T-helper 1 cell treated with Interleukin-12 subunit alpha and Interleukin-12 subunit beta and Interleukin-4 antibody, amounts not matched to agents 30 ng/mL and 1 ng/mL, for 36 hours (primary cell): Measurements from ENCODE around the gene SYT17. TPM values are rescaled to one million over a fixed set of nuclear protein-coding genes. Genes with fewer than 3 reads are reported as not detected.

ENCODE experiments used
- intact Hi-C: fragments of 100-400 bp; cut with micrococcal nuclease; formaldehyde crosslinking; loops from one replicate; pipeline ENCODE4 v1.15.1; 2024
- total RNA-seq: library from RNA; stranded (reverse); gene quantifications from 2 replicates; pipeline ENCODE4 v1.2.3, GENCODE V29; 2022

The SYT17 gene, protein sequence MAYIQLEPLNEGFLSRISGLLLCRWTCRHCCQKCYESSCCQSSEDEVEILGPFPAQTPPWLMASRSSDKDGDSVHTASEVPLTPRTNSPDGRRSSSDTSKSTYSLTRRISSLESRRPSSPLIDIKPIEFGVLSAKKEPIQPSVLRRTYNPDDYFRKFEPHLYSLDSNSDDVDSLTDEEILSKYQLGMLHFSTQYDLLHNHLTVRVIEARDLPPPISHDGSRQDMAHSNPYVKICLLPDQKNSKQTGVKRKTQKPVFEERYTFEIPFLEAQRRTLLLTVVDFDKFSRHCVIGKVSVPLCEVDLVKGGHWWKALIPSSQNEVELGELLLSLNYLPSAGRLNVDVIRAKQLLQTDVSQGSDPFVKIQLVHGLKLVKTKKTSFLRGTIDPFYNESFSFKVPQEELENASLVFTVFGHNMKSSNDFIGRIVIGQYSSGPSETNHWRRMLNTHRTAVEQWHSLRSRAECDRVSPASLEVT
- total RNA-seq: not detected in 2 replicates

DNA sequence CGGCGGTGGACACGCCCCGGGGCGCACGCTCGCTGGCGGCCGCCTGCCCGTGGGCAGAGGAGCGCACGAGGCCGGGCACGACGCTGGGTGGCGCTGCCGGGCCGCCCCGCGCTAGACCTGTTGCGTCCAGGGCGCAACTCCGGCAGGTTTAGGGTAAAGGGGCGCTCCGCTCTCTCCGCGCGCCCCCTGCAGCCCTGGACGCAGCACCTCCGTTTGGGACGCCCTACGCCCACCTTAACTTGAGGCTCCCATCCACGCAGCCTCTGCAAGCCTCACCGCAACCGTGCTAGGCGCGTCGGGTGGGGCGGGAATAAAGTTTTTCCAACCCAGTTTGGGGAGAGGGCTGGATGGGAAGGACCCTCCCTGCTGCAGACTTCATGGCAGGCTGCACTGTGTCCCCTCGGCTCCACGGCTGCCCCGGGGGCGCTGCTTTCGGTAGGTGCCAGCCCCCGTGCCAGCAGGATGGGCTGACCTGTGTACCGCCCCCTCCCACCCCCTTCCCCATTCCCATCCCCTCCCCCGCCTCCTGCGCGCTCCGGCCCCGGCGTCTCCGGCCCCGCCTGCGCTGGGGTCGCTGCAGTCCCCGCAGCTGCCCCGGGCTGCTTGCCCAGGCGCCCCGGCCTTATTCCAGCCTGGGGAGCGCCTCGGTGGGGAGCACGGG lies at the start of gene SYT17:
TSS of gene SYT17 (plus strand) at position 531 of the 661 bp plus-strand sequence. CDS start 407 bp downstream, outside the sequence.
- intact Hi-C loops: loop anchor here (1.0 to 5.0 kb wide), 3 partner anchors 82 to 334 kb away; no protein-coding TSS in a partner anchor

DNA sequence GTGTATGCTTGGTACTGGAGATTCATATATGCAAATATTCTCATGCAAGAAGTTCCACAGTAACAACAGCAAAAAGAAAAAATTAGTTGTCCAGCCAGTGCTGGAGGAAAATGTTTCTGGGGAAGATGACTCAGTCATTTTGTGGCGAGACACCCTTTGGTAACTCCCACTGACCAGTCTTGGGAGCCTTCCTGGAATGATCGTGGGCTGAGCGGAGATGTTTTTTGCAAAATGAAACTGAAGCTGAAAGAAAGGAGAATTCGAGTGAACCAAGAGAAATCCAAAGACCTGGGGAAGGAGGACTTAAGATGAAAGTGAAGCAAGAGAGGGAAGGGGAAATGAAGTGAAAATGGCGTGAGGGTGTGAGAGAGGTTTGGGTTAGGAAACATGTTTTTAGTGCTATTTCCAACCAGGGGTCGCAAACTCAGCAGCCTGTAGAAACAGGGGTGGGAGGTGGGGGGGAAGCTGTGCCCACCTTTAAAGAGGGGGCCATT lies 49.1 kb upstream of the SYT17 start:
- intact Hi-C loops: loop anchor here (1.0 to 5.0 kb wide), 2 partner anchors 11 to 403 kb away; partner anchors contain the start of genes CCP110 and GDE1

DNA sequence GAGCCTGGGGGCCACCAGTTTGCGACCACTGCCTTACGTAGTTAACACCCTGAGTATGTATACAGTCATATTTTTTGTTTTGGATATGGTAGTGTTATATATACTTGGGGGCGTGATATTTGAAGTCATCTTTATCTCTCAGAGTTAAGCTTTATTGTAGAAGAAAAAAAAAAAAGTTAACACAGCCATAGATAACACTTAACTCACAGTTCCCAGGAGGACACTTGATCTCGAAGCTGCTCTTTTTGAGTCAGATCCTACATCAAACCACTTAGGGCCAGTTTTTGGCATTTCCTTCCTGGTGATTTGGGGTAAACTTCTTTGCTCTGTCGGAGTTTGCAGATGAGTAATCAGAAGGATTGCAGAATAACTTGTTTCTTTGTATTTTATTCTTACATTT lies 48.5 kb upstream of the SYT17 start:
- intact Hi-C loops: loop anchor here (1.0 to 5.0 kb wide), 2 partner anchors 11 to 403 kb away; partner anchors contain the start of genes CCP110 and GDE1

DNA sequence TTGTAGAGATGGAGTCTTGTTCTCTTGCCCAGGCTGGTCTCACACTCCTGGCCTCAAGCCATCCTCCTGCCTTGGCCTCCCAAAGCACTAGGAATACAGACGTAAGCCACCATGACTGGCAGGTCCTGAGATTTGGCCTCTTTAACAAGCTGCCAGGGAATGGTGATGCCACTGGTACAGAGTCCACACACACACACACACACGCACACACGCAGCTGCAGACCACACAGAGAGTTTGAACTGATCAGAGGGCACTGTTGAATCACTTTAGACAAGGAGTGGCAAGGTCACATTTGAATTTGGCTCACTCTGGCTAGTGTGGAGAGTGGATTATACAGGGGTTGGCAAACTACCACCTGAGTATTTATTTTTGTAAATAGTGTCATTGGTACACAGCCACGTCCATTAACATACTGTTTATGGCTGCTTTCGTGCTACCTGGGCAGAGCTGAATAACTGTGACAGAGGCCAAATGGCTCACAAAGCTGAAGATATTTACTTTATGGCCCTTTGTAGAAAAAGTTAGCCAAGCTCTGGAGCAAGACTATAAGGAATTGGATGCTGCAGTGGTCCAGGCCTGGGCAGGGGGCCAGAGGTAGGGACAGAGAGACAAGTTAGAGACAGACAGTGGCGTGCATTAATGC lies 44.4 kb upstream of the SYT17 start:
- intact Hi-C loops: no loop called here

DNA sequence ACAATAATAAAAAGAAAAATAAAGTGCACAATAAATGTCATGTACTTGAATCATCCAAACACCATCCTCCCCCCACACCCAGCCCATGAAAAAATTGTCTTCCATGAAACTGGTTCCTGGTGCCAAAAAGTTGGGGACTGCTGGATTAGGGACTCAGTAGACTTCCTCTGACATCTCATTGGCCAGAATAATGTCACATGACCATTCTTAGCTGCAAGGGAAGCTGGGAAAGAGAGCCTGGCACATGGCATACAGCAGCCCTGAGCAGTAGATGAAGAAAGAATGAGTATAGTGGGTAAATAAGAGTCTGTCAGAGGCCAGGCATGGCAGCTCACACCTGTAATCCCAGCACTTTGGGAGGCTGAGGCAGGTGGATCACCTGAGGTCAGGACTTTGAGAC lies 41.7 kb upstream of the SYT17 start:
- intact Hi-C loops: no loop called here

DNA sequence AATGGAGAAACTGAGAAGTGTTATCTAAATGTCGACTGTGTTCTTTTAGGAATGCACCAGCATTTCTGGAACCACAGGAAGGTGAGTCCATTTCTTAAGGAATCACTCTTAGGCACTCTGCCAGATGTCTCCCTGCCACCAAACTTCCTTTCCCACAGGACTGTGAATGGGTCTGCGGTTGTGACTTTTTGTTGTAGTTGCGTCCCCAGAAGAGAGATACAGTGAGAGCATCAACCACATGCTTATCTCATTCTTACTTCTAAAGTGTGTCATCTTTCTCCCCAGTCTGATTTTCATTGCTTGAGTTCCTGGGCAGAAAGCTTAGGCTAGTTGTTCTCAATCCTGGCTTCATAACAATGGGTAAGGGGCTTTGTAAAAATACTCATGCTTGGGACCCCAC lies 40.8 kb upstream of the SYT17 start:
- intact Hi-C loops: no loop called here

DNA sequence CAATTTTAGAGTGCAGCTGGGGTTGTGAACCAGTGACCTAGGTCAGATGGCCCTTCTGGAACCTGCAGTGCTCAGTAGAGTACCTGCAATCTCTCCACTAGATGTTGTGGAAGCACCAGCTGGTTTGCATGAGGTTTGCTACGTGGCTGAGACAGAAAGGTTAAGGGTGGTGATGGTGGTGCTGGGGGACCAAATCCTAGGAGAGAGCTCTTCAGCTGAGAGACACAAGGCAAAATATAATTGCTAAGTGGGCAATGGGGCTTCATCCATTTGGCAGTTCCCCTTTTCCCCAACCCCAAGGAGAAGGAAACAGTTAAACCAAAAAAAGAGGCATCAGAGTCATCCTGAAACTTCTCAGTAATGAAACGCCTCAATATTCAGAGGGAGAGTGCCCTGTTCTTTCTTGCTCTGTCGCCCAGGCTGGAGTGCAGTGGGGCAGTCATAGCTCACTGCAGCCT lies 40.3 kb upstream of the SYT17 start:
- intact Hi-C loops: no loop called here

DNA sequence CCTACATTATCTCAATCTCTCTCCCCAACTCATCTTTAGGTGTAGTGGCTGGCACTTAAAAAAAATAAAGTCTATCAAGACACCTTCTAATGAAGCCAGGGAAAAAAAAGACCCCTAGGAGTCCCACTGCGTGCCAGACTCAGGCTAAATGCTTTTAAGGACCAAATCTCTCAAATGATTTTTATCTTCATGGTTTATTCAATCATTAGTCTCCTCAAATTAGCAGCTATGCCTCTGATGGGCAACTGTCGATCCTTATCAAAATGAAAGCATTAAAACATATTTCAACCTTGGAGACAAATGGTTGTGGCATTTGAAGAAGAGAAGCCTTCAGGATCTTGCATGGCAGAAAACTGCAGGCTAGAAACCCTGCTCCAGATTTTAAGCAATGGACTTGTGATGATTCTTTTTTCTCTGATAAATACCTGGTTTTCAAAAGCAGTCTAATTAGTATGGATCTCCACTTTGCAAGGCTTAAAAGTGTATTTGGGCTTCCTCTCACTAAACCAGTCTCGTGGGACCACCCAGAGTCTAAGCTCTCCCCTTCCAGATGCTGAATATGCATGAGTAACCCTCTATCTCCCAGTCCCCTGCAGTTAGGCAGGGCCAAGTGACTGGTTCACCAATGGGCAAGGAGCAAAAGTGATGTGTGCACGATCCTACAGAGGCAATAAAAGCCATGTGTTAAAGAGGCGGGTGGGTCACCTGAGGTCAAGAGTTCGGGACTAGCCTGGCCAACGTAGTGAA lies 39.4 kb upstream of the SYT17 start:
- intact Hi-C loops: no loop called here

DNA sequence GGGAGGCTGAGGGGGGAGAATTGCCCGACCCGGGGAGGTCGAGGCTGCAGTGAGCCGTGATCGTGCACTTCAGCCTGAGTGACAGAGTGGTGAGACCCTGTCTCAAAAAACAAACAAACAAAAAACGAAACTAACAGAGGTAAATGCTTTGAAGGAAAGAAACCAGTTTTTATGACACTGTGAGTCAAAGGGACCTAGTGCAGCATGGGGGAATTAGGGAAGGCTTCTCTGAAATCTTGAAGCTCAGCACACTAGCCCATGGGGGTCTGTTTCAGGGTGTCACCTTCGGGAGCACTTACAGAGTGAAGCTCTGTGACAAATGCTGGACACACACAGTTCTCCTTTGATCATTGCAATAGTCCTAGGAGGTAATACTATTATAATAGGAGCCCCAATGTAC lies 37.7 kb upstream of the SYT17 start:
- intact Hi-C loops: loop anchor here (1.0 kb wide), 1 partner anchor 11 kb away; no protein-coding TSS in a partner anchor

DNA sequence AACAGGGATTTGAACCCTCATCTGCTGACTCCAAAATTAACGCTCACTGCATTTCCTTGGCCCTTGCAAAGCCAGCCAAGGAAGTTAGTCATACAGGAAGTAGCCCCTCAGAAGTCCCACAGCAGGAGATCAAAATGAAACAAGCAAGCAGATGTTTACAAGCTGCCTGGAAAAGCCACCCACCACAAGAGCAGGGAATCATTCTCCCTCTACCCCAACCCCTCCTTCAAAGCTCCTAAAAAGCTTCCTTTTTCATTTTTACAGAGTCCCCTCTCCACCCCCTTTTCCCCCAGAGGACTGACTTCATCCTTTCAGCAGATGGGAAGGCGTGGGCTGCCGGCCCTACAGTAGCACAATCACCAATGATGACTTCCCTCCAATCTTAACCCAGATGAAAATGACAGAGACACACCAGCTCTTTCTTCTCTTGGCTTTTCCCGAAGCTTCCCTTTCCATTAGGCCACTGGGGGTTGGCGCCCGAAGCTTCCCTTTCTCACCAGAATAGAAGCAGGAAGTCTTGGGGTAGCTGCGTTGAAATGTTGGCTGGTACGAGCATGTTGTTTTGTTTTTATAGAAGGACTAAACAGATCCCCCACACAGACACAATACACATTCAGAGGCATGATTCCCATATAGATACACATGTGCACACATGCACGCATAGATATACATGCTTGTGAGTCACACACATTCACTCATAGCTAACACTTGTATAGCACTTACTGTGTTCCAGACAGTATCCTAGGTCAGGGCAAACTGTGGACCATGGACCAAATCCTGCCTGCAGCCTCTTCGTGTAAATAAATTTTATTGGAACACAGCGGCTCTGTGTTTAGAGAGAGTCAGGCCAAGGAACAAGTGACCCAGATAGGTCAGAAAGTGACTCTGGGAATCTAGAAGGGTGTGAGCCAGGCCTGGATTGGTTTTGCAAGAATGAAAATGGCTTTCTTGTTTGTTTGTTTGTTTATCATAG lies 36.9 kb upstream of the SYT17 start:
- intact Hi-C loops: loop anchor here (1.0 kb wide), 1 partner anchor 12 kb away; no protein-coding TSS in a partner anchor

DNA sequence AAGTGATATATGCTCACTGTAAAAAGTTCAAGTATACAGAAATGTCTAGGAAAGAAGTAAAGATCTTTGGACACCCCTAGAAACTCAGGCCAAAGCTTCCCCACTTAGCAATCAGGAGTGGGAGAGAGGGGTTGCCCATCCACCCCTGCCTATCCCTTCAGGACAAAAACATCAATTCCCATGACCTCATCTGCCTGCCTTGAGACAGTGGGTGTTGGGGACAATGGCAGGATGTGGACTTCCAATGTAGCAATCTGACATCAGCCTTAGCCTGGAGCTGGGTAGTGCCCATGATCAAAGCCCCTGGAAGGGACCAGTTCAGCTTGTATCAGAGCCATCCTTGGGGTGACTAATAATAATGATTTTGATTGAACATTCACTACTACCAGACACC lies 36.2 kb upstream of the SYT17 start:
- intact Hi-C loops: no loop called here

DNA sequence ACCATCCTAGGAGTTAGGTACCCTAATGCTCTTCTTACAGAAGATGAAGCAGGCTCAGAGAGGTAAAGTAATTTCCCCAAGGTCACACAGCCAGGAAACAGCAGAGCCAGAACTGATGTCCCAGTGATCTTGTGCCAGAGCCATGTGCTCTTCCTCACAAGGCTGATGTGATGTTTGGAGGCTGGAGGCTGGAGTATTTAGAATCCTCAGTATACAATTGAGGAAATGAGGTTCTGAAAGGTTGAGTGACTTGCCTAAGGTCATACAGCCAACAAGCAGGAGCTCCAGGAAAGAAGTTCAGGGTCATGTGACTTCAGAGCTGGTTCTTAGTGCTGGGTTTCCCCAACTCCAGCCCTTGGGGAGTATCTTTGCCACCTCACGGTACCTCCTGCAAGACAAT lies 35.8 kb upstream of the SYT17 start:
- intact Hi-C loops: no loop called here

DNA sequence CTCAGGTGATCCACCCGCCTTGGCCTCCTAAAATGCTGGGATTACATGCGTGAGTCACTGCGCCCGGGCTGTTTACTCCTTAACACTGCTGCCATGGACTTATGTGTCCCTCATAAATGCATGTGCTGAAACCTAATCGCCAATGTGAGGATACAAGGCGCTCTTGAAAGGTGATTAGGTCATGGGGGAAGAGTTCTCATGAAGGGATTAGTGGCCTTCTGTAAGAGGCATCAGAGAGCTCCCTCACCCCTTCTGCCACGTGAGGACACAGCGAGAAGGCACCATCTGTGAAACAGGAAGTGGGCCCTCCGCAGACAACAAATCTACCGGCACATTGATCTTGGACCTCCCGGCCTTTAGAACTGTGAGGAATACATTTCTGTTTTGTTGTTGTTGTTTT lies 35.1 kb upstream of the SYT17 start:
- intact Hi-C loops: no loop called here

DNA sequence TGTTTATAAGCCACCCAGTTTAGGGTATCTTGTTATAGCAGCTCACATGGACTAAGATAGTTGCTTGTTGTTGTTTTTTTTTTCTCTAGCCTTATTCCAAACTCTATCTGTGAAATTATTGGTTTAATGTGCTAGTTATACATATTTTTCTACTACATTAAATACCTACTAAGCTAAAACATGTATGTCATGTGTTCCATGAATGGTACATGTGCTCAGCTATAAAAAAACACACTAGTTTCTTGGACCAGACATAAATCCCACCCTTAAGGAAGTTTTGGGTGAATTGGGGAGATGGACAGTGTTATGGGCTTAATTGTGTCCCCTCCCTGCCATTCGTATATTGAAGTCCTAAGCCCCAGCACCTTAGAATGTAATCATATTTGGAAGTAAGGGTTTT lies 34.4 kb upstream of the SYT17 start:
- intact Hi-C loops: no loop called here

DNA sequence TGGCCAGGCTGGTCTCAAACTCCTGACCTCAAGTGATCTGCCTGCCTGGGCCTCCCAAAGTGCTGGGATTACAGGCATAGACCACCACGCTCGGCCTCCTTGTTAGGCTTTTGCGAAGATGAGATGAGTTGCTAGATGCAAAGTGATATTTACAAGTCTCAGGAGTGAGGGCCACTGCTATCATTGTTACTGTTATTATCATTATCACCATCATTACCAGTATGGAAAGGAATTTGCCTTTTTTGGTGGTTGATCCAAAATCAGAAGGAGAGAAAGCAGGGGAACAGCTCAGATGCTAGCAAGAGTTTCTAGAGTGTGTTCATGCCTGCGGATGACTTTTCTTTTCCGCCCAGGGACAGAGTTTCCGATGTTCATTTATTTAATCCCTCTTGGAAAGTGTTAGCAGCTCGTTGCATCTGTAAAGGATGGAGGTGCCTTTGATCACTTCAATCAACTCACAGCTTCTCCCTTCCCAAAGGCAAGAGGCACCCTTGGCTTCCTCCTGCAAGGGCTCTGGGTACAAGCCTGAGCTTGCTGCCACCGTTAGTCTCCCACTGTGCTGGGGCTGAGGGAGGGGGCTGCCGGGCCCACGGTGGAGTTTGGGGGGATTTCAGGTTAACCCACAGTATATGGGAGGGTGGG lies 32.7 kb upstream of the SYT17 start:
- intact Hi-C loops: no loop called here

DNA sequence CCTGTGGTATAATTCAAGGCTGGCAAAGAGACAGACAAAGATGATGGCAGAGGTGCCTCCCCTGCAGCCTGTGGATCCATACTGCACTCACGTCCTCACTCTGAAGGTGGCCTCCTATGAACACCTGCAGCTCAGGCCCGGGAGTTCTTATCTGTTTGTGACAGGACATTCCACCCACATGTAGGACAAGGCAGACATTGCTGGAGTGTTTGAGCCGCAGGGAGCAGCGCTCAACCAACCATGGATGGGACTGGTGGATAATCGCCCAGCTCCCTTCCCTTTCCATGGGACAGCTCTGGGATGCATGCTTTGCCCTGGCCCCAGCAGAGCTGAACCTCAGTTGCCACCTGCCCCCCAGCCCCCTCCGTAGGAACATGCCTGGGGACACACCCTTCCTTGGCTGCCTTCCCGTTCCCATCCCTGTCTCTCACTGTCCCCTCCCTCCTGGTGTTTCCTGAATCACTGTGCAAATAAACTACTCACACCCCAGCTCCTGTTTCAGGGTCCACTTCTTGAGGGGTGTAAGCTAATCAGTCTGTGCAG lies 32.1 kb upstream of the SYT17 start:
- intact Hi-C loops: no loop called here

DNA sequence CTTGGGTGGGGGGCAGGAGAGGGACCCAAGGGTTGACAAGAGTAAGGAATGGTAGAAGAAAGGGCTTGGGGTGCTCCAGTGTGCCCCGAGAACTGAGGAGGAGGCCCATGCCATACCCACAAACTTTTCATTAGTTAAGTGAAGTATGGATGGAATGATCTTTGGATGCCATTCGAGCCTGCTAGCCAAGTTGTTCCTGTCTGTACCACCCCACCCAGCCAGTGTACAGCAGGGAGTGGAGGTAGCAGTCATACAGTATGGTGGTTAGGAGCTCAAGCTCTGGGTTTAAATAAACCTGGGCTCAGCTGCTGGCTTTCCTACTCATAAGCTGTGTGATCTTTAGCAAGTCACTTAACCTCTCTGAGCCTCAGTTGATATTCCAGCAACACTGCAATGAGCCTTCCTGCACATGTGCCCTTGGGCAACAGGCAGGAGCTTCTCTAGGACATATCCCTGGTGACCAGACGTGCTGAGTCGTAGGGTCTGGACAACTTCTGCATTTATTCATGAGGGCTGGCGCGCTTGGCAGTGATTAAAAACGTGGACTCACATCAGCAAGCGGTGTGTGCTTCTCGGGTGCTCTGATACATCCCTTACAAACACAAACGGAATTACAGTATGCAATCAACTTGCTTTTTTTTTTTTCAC lies 31.4 kb upstream of the SYT17 start:
- intact Hi-C loops: no loop called here
